Prostate gland (tissue), 2 donors: Measurements from ENCODE around the gene TMPRSS4.

ENCODE experiments used
- POLR2A ChIP-seq: fragments of 450-650 bp; IDR thresholded peaks from one replicate; pipeline ENCODE4 v1.6.1; 2016; ENCODE audit warnings: antibody characterized with exemption, mild to moderate bottlenecking
- POLR2AphosphoS5 ChIP-seq: sonication (generic); formaldehyde crosslinking; IDR thresholded peaks from one replicate; pipeline ENCODE4 v1.6.1; 2017; ENCODE audit warnings: antibody characterized with exemption
- TF ChIP-seq, protein P1 (sequence below), 4 experiments: fragments of 200-600 bp in 2 of 4; fragments of 450-650 bp in 2 of 4; sonication (generic) in 2 of 4; IDR thresholded peaks; 1 replicate in 3 of 4; 2 replicates in 1 of 4; pipeline ENCODE4 v1.5.1; 2016 to 2019; ENCODE audit warnings: antibody characterized with exemption in 4 of 4, mild to moderate bottlenecking in 2 of 4, moderate library complexity in 2 of 4

DNA sequence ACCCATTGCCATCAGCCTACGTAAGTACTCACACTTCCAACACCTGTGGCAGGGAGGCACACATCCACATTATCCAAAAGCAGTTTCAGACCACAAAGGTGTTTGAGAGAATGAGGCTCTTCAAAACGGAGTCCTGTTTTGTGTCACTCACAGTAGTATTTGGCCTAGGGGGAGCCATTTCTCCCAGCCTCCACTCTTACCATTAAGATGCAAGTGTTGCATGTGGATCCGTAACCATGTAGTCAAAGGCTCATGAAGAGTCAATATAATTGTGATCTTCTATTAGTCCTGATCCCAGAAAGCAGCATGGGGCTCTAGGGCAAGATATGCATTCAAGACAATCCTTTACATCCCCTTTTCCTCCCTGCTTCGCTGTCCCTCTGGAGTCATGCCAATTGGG, 49.2 kb upstream of the TMPRSS4 start:
- TF ChIP-seq, protein P1, sequence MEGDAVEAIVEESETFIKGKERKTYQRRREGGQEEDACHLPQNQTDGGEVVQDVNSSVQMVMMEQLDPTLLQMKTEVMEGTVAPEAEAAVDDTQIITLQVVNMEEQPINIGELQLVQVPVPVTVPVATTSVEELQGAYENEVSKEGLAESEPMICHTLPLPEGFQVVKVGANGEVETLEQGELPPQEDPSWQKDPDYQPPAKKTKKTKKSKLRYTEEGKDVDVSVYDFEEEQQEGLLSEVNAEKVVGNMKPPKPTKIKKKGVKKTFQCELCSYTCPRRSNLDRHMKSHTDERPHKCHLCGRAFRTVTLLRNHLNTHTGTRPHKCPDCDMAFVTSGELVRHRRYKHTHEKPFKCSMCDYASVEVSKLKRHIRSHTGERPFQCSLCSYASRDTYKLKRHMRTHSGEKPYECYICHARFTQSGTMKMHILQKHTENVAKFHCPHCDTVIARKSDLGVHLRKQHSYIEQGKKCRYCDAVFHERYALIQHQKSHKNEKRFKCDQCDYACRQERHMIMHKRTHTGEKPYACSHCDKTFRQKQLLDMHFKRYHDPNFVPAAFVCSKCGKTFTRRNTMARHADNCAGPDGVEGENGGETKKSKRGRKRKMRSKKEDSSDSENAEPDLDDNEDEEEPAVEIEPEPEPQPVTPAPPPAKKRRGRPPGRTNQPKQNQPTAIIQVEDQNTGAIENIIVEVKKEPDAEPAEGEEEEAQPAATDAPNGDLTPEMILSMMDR (IDR thresholded peaks at IDR 0.05) = no peak
- no peak for TF ChIP-seq POLR2A
- no peak for TF ChIP-seq POLR2AphosphoS5
